ENCODE data around the gene RNF181. TPM values are rescaled to one million over a fixed set of nuclear protein-coding genes. Genes with fewer than 3 reads are reported as not detected.

The RNF181 gene
- total and polyA plus RNA-seq, 2 of the 8 experiments (the other 6 are each of a cell fraction or from before 2014, with no cell fraction given): 97.2 to 514 TPM

DNA sequence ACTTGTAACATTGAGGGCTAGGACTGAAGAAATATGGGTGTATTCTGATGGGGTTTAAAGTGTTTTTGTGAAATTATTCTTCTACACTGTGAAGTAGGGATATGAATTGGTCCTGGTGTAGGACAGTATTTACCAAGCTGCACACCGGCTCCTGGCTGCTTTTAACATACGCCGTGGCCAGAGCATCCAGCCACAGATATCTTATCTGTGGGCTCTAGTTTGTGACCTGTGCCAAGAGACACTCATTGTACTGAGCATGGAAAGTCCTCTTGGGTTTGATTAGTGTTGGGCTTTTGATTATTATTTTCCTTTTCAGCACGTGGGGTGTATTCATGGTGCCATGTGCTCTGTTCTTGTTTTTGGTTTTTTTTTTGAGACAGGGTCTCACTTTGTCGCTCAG lies 28.4 kb downstream of the RNF181 start (continued):
- TF ChIP-seq, protein P1, sequence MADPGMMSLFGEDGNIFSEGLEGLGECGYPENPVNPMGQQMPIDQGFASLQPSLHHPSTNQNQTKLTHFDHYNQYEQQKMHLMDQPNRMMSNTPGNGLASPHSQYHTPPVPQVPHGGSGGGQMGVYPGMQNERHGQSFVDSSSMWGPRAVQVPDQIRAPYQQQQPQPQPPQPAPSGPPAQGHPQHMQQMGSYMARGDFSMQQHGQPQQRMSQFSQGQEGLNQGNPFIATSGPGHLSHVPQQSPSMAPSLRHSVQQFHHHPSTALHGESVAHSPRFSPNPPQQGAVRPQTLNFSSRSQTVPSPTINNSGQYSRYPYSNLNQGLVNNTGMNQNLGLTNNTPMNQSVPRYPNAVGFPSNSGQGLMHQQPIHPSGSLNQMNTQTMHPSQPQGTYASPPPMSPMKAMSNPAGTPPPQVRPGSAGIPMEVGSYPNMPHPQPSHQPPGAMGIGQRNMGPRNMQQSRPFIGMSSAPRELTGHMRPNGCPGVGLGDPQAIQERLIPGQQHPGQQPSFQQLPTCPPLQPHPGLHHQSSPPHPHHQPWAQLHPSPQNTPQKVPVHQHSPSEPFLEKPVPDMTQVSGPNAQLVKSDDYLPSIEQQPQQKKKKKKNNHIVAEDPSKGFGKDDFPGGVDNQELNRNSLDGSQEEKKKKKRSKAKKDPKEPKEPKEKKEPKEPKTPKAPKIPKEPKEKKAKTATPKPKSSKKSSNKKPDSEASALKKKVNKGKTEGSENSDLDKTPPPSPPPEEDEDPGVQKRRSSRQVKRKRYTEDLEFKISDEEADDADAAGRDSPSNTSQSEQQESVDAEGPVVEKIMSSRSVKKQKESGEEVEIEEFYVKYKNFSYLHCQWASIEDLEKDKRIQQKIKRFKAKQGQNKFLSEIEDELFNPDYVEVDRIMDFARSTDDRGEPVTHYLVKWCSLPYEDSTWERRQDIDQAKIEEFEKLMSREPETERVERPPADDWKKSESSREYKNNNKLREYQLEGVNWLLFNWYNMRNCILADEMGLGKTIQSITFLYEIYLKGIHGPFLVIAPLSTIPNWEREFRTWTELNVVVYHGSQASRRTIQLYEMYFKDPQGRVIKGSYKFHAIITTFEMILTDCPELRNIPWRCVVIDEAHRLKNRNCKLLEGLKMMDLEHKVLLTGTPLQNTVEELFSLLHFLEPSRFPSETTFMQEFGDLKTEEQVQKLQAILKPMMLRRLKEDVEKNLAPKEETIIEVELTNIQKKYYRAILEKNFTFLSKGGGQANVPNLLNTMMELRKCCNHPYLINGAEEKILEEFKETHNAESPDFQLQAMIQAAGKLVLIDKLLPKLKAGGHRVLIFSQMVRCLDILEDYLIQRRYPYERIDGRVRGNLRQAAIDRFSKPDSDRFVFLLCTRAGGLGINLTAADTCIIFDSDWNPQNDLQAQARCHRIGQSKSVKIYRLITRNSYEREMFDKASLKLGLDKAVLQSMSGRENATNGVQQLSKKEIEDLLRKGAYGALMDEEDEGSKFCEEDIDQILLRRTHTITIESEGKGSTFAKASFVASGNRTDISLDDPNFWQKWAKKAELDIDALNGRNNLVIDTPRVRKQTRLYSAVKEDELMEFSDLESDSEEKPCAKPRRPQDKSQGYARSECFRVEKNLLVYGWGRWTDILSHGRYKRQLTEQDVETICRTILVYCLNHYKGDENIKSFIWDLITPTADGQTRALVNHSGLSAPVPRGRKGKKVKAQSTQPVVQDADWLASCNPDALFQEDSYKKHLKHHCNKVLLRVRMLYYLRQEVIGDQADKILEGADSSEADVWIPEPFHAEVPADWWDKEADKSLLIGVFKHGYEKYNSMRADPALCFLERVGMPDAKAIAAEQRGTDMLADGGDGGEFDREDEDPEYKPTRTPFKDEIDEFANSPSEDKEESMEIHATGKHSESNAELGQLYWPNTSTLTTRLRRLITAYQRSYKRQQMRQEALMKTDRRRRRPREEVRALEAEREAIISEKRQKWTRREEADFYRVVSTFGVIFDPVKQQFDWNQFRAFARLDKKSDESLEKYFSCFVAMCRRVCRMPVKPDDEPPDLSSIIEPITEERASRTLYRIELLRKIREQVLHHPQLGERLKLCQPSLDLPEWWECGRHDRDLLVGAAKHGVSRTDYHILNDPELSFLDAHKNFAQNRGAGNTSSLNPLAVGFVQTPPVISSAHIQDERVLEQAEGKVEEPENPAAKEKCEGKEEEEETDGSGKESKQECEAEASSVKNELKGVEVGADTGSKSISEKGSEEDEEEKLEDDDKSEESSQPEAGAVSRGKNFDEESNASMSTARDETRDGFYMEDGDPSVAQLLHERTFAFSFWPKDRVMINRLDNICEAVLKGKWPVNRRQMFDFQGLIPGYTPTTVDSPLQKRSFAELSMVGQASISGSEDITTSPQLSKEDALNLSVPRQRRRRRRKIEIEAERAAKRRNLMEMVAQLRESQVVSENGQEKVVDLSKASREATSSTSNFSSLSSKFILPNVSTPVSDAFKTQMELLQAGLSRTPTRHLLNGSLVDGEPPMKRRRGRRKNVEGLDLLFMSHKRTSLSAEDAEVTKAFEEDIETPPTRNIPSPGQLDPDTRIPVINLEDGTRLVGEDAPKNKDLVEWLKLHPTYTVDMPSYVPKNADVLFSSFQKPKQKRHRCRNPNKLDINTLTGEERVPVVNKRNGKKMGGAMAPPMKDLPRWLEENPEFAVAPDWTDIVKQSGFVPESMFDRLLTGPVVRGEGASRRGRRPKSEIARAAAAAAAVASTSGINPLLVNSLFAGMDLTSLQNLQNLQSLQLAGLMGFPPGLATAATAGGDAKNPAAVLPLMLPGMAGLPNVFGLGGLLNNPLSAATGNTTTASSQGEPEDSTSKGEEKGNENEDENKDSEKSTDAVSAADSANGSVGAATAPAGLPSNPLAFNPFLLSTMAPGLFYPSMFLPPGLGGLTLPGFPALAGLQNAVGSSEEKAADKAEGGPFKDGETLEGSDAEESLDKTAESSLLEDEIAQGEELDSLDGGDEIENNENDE (IDR thresholded peaks at IDR 0.05; ENCODE audit: insufficient replicate concordance, low read length): no peak
- TF ChIP-seq NANOG (IDR thresholded peaks at IDR 0.05; ENCODE audit: insufficient read depth, low read depth, low read length, poor library complexity, severe bottlenecking) (no peak), RFX5 (IDR thresholded peaks at IDR 0.05; ENCODE audit: borderline replicate concordance, low read depth, low read length) (no peak), CHD1 (IDR thresholded peaks at IDR 0.05; ENCODE audit: low read depth, low read length) (no peak), HDAC2 (IDR thresholded peaks at IDR 0.05; ENCODE audit: borderline replicate concordance in 1 of 2, low read depth in 2 of 2, low read length in 2 of 2) (no peak), POU5F1 (IDR thresholded peaks at IDR 0.05; ENCODE audit: low read depth, low read length) (no peak), YY1 (IDR thresholded peaks at IDR 0.05; ENCODE audit: low read depth, low read length) (no peak), SP4 (IDR thresholded peaks at IDR 0.05; ENCODE audit: low read length) (no peak)
- TF ChIP-seq, protein P2, sequence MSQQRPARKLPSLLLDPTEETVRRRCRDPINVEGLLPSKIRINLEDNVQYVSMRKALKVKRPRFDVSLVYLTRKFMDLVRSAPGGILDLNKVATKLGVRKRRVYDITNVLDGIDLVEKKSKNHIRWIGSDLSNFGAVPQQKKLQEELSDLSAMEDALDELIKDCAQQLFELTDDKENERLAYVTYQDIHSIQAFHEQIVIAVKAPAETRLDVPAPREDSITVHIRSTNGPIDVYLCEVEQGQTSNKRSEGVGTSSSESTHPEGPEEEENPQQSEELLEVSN (IDR thresholded peaks at IDR 0.05): no peak

Data from H1 (cell line).